ENCODE data around the gene MMS22L. TPM values are rescaled to one million over a fixed set of nuclear protein-coding genes. Genes with fewer than 3 reads are reported as not detected.
A peak's percentile ranks its signal among the peaks of the same experiment; 100 is the strongest.

MMS22L gene
- total RNA-seq, 2 experiments from 2014 or later: 5.3 to 5.8 TPM

- Histone ChIP-seq H3K9me3 (ENCODE audit: control insufficient read depth in 1 of 2, insufficient read depth in 1 of 2, low read length in 2 of 2) (no peaks in the 10 kb centered on the region), H3K4me3 (ENCODE audit: low read length) (no peak overlapping the region), H3K27ac (ENCODE audit: low read depth in 1 of 2, low read length in 2 of 2) (no peak overlapping the region), H3K27me3 (ENCODE audit: control insufficient read depth in 1 of 2, insufficient read depth in 2 of 2, low read length in 2 of 2) (no peaks in the 10 kb centered on the region), H3K4me1 (ENCODE audit: insufficient read depth, low read length) (peaks cover 8% of the 10 kb centered on the region), H3K36me3 (ENCODE audit: insufficient read depth, low read length) (peaks cover 9% of the 10 kb centered on the region)
- DNase-seq (no peak), ATAC-seq (ENCODE audit: poor library complexity) (no peak)
- Mint-ChIP-seq H3K27ac (no peak overlapping the region), H3K4me1 (ENCODE audit: low read depth) (peaks cover 35% of the 10 kb centered on the region), H3K9me3 (no peaks in the 10 kb centered on the region), H3K4me3 (peak overlapping the region; percentile 89), H3K36me3 (ENCODE audit: low read depth) (peaks cover 27% of the 10 kb centered on the region), H3K27me3 (no peaks in the 10 kb centered on the region)
- POLR2A ChIA-PET: no interaction called here
- CTCF ChIA-PET: no interaction called here
- intact Hi-C loops (cut with DNase I, micrococcal nuclease): loop anchor here (5.0 to 10.0 kb wide), 6 partner anchors 383 to 1706 kb away; partner anchors contain the start of genes FBXL4 (in 2 of the 2), MANEA (in 2 of the 2) and NDUFAF4 (in 2 of the 2)
- no peak for TF ChIP-seq CTCF (IDR thresholded peaks at IDR 0.05)
These were observed 2.2 kb downstream of the MMS22L start for GRCh38 chr6:97280766-97281165.

- no peak overlapping the region for H3K27ac Mint-ChIP-seq
- peaks cover 40% of the 10 kb centered on the region for H3K36me3 ChIP-seq (ENCODE audit: insufficient read depth, low read length)
- intact Hi-C loops (cut with DNase I, micrococcal nuclease): loop anchor here in 1 of 2 experiments (2.0 to 5.0 kb wide), 2 partner anchors 347 to 749 kb away; no protein-coding TSS in a partner anchor
- no peaks in the 10 kb centered on the region for H3K9me3 Mint-ChIP-seq
- H3K4me1 ChIP-seq (ENCODE audit: insufficient read depth, low read length): no peaks in the 10 kb centered on the region
- H3K4me3 Mint-ChIP-seq: no peak overlapping the region
- TF ChIP-seq CTCF (IDR thresholded peaks at IDR 0.05): no peak
- DNase-seq (no peak), ATAC-seq (ENCODE audit: poor library complexity) (no peak)
- POLR2A ChIA-PET: no interaction called here
- CTCF ChIA-PET: no interaction called here
- peaks cover 11% of the 10 kb centered on the region for H3K4me1 Mint-ChIP-seq (ENCODE audit: low read depth)
- H3K4me3 ChIP-seq (ENCODE audit: low read length): no peak overlapping the region
- no peaks in the 10 kb centered on the region for H3K9me3 ChIP-seq (ENCODE audit: control insufficient read depth in 1 of 2, insufficient read depth in 1 of 2, low read length in 2 of 2)
- no peak overlapping the region for H3K27ac ChIP-seq (ENCODE audit: low read depth in 1 of 2, low read length in 2 of 2)
- no peaks in the 10 kb centered on the region for H3K27me3 ChIP-seq (ENCODE audit: control insufficient read depth in 1 of 2, insufficient read depth in 2 of 2, low read length in 2 of 2)
- H3K27me3 Mint-ChIP-seq: no peaks in the 10 kb centered on the region
- H3K36me3 Mint-ChIP-seq (ENCODE audit: low read depth): peaks cover 64% of the 10 kb centered on the region
These were observed 7.2 kb downstream of the MMS22L start for GRCh38 chr6:97275804-97276203.

DNA sequence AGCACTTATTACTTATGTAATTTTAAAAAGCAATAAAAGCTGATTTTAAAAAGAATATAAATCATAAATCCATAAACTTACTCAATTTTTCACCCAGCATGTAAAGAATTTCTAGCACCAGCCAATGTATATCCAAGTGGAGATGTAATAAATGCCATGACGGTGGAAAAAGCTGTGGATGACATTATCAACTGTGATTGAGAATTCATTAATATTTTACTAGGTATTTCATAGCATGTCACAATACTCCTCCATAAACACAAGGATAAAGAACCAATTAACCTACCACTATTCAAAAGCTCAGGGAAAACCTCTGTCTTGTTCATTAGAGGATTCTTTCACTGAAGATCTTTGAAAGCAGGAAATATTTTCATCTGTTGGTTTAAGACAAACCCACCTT, 13.2 kb downstream of the MMS22L start:
- ChIA-PET CTCF (no interaction called here), POLR2A (no interaction called here)
- H3K27ac Mint-ChIP-seq: no peak overlapping the region
- no peaks in the 10 kb centered on the region for H3K4me1 Mint-ChIP-seq (ENCODE audit: low read depth)
- Histone ChIP-seq H3K9me3 (ENCODE audit: control insufficient read depth in 1 of 2, insufficient read depth in 1 of 2, low read length in 2 of 2) (no peaks in the 10 kb centered on the region), H3K36me3 (ENCODE audit: insufficient read depth, low read length) (peaks cover 39% of the 10 kb centered on the region), H3K4me3 (ENCODE audit: low read length) (no peak overlapping the region), H3K4me1 (ENCODE audit: insufficient read depth, low read length) (no peaks in the 10 kb centered on the region), H3K27ac (ENCODE audit: low read depth in 1 of 2, low read length in 2 of 2) (no peak overlapping the region), H3K27me3 (ENCODE audit: control insufficient read depth in 1 of 2, insufficient read depth in 2 of 2, low read length in 2 of 2) (no peaks in the 10 kb centered on the region)
- DNase-seq (no peak), ATAC-seq (ENCODE audit: poor library complexity) (no peak)
- H3K9me3 Mint-ChIP-seq: no peaks in the 10 kb centered on the region
- peaks cover 79% of the 10 kb centered on the region for H3K36me3 Mint-ChIP-seq (ENCODE audit: low read depth)
- TF ChIP-seq CTCF (IDR thresholded peaks at IDR 0.05): no peak
- intact Hi-C loops (cut with DNase I, micrococcal nuclease): no loop called here
- H3K4me3 Mint-ChIP-seq: no peak overlapping the region
- no peaks in the 10 kb centered on the region for H3K27me3 Mint-ChIP-seq

All from CD4-positive, alpha-beta T cell (primary cell).